GM19463 (cell line): Measurements from ENCODE around the gene BTG3.

Experiments
- ATAC-seq: cut with Tn5 transposase; IDR thresholded peaks from one replicate; pipeline ENCODE4 v1.9.1; 2021; ENCODE audit warnings: mild to moderate bottlenecking, moderate library complexity; ENCODE audit not compliant: unreplicated experiment

Gene BTG3

GRCh38 chr21:17612565-17613241 lies at the start of gene BTG3:
BTG3 (minus strand) TSS chr21:17612901; CDS start chr21:17609144, 3,757 bp downstream.
- peak; percentile 78 for ATAC-seq

GRCh38 chr21:17660862-17661261 lies 48.2 kb upstream of the BTG3 start:
- ATAC-seq, result no peak

DNA sequence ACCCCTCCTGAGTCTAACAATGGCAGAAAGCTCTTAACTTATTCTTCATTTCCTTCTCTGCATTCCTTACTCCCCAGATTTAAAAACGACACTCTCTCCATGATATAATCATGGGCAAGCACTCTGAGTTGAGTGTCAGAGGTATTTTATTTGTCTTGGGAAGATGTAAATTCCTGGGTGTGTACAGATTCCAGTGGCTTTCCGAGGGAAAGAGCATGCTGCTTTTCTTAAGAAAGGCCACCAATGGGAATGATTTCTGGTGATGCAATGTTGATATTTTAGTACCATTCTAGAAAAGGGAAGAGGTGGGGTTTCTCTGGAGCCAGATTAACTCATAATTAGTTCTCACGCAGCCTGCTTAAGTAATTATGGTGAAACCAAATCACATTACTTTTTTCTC lies 47.8 kb upstream of the BTG3 start:
- no peak for ATAC-seq

DNA sequence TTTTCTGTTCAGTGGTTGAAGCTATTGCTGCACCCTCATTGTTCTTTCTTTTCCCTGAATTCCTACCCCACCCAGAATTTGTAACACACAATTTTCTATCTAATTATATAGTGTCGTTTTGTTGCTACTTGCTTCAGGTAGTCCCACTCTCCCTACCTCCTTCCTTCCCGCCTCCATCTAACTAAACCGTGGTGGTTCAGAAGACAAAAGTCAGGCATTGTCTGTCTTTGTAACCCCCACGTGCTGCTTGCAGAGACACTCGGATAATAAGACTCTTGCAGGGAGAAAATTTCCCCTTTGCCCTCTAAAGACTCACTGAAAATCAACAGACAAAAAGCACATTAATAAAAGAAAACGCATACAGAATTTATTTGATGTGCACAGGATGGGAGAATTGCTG lies 46.2 kb upstream of the BTG3 start:
- ATAC-seq, result no peak

DNA sequence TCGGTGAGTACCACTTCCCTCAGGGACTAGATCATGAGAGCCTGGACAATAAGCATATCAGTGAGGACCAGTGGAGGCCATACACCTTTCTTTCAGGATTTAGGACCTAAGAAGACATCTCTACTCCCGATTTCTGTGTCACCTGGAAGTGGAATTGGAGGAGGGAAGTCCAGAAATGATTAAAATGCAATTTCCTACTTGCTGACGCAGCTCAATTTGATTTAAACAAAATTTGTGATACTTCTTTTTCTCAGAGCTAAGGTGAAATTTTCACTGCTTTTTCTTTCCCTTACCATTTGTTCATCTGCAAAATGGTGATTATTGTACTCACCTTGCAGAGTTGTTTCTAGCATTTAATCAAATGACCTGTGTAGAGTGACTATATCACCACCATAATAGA lies 38.8 kb upstream of the BTG3 start:
- no peak for ATAC-seq

DNA sequence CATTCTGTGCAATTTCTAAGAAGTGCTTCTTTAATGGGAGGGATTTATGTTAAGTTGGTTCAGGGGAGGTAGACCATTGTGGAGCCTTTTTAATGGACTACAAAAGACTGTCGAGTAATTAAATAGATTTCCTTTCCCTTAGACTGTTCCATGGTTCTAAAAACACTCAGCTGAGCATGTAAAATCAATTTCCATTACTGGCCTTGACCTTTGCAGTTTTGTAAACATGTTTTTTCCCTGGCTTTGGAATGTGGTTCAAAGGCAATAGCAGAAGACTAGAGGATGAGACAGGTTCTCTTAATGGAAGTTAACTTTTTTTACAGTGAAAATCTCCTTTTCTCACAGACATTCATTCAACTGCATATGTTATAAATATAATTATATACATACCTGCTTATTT lies 37.6 kb upstream of the BTG3 start:
- ATAC-seq, result no peak

DNA sequence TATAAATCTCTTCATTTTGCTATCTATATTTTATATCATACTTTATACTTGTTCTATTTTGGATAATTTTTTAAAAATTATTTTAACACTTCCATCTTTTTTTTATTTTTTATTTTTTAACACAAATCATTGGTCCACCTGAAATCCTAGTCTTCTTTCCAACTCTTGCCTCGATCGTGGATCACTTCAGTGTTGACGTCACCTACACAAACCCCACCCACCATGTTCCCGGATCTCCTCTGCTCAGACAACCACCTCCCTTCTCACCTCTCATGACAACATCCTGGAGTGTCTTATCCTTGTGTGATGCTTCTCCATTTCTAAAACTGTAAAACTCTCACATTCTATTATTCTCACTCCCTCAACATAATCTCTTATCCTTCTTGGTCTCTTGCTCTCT lies 34.1 kb upstream of the BTG3 start:
- ATAC-seq, result no peak

DNA sequence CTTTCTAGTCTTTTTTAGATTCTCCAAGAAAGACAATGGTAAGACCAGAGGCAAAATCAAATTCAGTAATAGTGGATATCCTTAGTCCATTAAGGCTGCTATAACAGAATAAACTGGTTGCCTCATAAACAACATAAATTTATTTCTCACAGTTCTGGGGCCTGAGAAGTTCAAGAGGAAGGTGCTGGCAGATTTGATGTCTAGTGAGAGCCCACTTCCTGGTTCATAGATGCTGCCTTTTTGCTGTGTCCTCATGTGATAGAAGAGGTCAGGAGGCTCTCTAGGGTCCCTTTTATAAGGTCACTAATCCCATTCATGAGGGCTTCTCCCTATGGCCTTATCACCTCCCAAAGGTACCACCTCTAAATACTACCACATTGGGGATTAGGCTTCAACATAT lies 31.5 kb upstream of the BTG3 start:
- no peak for ATAC-seq

DNA sequence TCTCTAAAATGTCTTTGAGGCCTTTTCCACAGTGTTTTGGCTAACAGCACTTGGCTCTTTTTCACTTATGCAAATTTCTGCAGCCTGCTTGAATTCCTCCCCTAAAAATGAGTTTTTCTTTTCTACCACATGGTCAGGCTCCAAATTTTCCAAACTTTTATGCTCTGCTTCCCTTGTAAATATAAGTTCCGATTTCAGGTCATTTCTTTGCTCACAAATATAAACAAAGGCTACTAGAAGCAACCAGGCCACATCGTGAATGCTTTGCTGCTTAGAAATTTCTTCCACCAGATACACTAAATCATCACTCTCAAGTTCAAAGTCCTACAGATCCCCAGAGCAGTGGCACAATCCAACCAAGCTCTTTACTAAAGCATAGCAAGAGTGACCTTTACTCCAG lies 28.1 kb upstream of the BTG3 start:
- no peak for ATAC-seq

- no peak for ATAC-seq
Measured at GRCh38 chr21:17636711-17637110, 24.0 kb upstream of the BTG3 start.

DNA sequence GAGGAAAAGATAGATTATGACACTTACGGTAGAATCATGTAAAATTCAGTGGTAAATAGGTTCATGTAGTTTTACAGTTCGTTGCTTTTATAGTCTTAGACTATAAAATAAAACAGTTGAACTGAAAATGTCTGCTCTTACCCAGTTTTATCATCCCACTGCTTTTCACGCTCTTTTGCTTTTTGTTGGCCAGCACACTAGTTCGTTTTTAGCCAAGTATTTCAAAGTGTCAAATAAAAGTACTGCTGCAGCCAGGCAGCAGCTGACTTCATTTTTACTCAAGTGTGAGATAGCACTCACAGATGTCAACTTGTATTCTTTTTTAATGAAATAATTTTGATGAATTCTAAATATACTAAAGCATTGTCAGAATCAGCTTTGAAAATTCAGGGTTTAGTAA lies 18.5 kb upstream of the BTG3 start:
- ATAC-seq, result no peak

- ATAC-seq, result no peak
Measured at GRCh38 chr21:17622018-17622417, 9.3 kb upstream of the BTG3 start.

DNA sequence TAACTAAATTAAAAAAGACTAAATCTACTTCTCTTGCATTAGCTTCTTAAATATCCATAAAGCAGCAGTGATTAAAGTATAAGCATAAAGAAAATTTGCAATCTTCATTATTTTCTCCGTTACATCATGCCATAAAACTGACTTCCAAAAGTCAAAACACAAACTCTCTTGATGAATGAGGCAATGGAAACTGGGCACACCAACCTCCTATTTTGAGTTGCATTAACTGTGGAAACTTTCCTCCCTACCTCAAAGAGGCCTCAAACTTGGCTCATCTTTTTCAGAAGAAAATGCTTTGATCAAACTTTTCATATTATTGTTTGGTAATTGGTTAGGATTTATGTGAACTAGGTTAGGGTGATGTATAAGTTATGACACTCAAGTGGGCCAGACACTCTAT lies 4.1 kb upstream of the BTG3 start:
- no peak for ATAC-seq

DNA sequence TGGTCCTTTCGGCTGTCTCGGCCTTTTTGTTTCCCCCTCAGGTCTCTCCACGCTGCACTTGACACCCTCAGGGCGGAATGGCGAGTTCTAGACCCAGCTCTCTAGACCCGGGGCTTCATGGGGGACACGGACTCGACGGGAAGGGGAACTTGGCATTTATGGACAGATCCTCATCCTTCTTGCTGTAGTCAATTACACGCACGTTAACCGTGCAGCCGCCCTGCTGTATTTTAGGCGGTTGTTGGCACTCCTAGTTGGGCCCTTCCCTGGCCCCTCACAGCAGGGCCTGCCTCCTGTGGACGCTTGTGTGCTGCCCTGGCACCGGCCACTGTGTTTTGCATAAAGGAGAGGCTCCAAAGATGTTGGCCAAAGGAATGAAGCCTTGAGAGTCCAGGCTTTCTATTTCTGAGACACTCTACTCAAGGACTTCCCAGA lies 558 bp upstream of the BTG3 start:
- no peak for ATAC-seq

- peak; percentile 4 for ATAC-seq
Measured at GRCh38 chr21:17612023-17612564, 607 bp downstream of the BTG3 start.

DNA sequence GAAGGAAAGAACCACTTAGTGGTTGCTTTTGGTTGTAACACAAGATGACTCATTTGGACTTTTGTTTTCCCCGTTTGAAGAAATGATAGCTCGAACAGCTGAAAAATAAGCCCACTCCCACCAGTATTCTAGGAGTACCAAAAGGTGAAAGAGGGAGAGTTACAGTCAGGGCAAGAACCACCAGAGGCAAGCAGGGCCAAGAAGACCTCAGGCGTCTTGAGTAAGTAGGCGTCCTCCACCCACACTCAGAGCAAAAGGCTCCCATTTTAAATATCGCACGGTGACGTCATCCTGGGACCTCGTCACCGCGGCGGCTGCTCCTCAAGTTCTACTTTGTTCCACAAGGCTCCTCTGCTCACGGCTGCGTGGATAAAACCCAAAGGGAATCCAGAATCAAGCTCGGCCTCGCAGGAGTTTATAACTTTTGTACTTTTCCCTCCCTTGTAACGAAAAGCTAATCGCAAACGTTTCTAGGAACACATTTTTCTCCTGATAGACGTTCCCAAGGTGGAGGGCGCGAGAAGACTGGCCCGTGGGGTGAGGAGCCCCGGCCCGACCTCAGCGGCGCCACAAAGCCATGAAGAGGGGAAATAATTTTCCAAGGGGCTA lies 1.2 kb downstream of the BTG3 start:
- peak; percentile 53 for ATAC-seq

DNA sequence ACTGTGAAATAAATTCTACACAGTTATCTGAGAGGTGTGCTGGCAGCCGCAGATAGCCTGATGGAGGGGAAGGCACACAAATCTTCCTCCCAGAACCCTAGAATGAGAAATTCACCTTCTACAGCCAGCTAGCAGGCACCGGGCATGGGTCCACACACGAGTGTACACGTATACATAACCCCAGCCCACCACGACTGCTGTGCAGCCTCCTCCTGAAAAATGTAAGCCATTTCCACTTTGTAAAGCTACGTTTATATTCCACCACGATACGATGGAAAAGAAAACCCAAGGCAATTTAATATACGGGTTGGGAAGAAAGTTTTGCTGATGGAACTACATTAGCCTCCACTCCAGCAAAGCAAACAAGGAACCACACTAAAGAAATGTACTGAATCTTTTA lies 1.8 kb downstream of the BTG3 start:
- no peak for ATAC-seq

DNA sequence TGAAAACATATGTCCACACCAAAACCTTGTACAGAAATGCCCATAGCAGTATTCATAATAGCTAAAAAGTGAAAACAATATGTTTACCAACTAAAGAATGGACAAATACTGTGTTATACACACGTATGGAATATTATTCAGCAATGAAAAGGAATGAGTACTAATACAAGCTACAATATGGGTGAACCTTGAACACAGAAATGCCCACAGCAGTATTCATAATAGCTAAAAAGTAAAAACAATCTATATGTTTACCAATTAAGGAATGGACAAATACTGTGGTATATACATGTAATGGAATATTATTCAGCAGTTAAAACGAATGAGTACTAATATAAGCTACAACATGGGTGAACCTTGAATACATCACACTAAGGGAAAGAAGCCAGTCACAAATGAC lies 3.0 kb downstream of the BTG3 start:
- no peak for ATAC-seq

DNA sequence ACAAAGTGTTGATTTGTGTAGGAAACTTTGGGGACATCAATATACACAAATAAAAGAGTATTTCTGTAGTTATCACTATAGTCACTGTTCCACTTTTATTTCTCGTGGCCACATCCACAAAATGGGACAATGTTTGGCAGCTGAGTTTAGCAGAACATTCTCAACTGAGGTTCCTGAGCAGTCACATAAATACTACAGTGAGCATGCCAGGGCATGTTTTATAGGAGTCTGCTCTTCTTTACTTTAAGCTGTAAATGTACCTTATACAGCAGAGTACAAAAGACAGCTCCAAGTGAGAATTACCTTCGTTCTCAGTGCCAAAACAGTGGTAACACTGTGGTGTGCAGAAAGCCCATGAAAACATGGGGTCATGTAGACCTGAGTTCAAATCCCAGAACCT lies 5.0 kb downstream of the BTG3 start:
- no peak for ATAC-seq

GRCh38 chr21:17602874-17603273 lies 9.8 kb downstream of the BTG3 start:
- ATAC-seq, result no peak

GRCh38 chr21:17598437-17598836 lies 14.3 kb downstream of the BTG3 start:
- peak; percentile 83 for ATAC-seq

GRCh38 chr21:17597680-17598079 lies 15.0 kb downstream of the BTG3 start:
- no peak for ATAC-seq

- no peak for ATAC-seq
Measured at GRCh38 chr21:17590430-17590829, 22.3 kb downstream of the BTG3 start.
